Measurements from ENCODE around the gene ZFAND3. TPM values are rescaled to one million over a fixed set of nuclear protein-coding genes. Genes with fewer than 3 reads are reported as not detected.

ZFAND3 gene
- total and polyA plus RNA-seq, 12 donors = 21.4 to 163 (median 46.3) TPM

DNA sequence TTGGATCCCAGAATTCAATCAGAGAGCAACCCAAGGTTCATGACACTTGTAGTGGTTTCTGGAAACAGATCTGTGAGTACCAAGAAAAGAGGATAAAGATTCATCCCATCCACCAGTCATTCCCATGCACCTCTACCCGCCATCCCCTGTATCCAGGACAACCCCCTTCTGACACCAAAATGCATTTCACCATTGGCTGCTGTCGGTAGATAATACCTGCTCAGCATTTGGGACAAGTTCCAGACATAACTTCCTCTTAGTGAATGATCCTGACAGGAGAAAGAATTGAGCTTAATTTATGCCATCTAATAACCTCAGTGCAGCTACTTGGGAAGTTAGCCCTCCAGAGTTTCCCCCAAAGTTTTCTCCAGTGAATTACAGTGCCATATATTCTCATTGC lies 329.1 kb downstream of the ZFAND3 start:
- no peak overlapping the region for H3K4me3 ChIP-seq
- no peaks in the 10 kb centered on the region for H3K4me1 ChIP-seq (replicated peaks in 1 of 2)
- 83 to 91% (median 89%) methylated on average over 2 of the region's 2 CpGs for WGBS, 4 donors
- no peak overlapping the region for H3K27ac ChIP-seq
- intact Hi-C loops (cut with DNase I) = no loop called here
- H3K9me3 ChIP-seq (replicated peaks in 1 of 3) = no peaks in the 10 kb centered on the region
- H3K27me3 ChIP-seq = no peaks in the 10 kb centered on the region
- TF ChIP-seq CTCF (IDR thresholded peaks at IDR 0.05) = no peak
- no peak for TF ChIP-seq POLR2A (IDR thresholded peaks at IDR 0.05)
- DNase-seq = no peak
- peaks cover 0 to 13% of the 10 kb centered on the region in 2 donors for H3K36me3 ChIP-seq (replicated peaks in 1 of 2)

- Histone ChIP-seq H3K4me3 (no peak overlapping the region), H3K27ac (no peak overlapping the region), H3K4me1 (replicated peaks in 1 of 2) (no peaks in the 10 kb centered on the region), H3K36me3 (replicated peaks in 1 of 2) (peaks cover 0 to 13% of the 10 kb centered on the region in 2 donors), H3K27me3 (no peaks in the 10 kb centered on the region), H3K9me3 (replicated peaks in 1 of 3) (no peaks in the 10 kb centered on the region)
- DNase-seq = no peak
- TF ChIP-seq POLR2A (IDR thresholded peaks at IDR 0.05) = no peak
- TF ChIP-seq CTCF (IDR thresholded peaks at IDR 0.05) = no peak
- intact Hi-C loops (cut with DNase I) = no loop called here
- WGBS, 4 donors = 75 to 91% (median 83%) methylated on average over 1 to 2 of the region's 2 CpGs
Measured at GRCh38 chr6:38149531-38149930, 330.0 kb downstream of the ZFAND3 start.

DNA sequence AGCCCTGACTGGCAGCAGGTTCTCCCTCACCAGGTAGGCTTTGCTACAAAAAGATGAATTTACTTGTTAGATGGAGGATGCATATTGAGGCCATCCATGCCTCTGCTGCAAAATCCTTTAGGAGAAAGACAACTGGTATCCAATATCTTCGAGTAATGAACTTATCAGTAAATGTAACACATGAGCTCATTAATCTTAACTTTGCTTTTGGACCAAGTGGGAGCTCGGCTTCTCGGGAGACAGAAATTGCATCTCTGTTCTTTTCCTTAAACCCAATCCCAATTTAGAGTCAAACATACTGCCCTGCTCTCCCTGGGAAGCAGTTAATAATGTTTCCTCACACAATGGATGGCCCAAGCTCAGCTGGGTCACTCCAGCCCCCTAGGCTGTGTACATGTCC lies 330.5 kb downstream of the ZFAND3 start:
- no peaks in the 10 kb centered on the region for H3K9me3 ChIP-seq (replicated peaks in 1 of 3)
- WGBS, 4 donors = 42 to 92% (median 79%) methylated on average over 3 of the region's 3 CpGs
- H3K27ac ChIP-seq = no peak overlapping the region
- H3K27me3 ChIP-seq = no peaks in the 10 kb centered on the region
- TF ChIP-seq CTCF (IDR thresholded peaks at IDR 0.05) (no peak), POLR2A (IDR thresholded peaks at IDR 0.05) (no peak)
- no peak for DNase-seq
- H3K4me1 ChIP-seq (replicated peaks in 1 of 2) = no peaks in the 10 kb centered on the region
- intact Hi-C loops (cut with DNase I) = no loop called here
- H3K36me3 ChIP-seq (replicated peaks in 1 of 2) = peaks cover 0 to 13% of the 10 kb centered on the region in 2 donors
- no peak overlapping the region for H3K4me3 ChIP-seq

GRCh38 chr6:38150681-38151296 lies 331.3 kb downstream of the ZFAND3 start:
- Histone ChIP-seq H3K4me1 (replicated peaks in 1 of 2) (no peaks in the 10 kb centered on the region), H3K36me3 (replicated peaks in 1 of 2) (peaks cover 0 to 13% of the 10 kb centered on the region in 2 donors), H3K4me3 (no peak overlapping the region), H3K9me3 (replicated peaks in 1 of 3) (no peaks in the 10 kb centered on the region), H3K27me3 (no peaks in the 10 kb centered on the region), H3K27ac (no peak overlapping the region)
- TF ChIP-seq CTCF (IDR thresholded peaks at IDR 0.05) = no peak
- no peak for TF ChIP-seq POLR2A (IDR thresholded peaks at IDR 0.05)
- WGBS, 4 donors = 89 to 99% (median 97%) methylated on average over 5 to 11 of the region's 11 CpGs
- DNase-seq = no peak
- intact Hi-C loops (cut with DNase I) = no loop called here

Measured in adrenal gland (tissue), 12 donors.